GM23248 (cell line): Measurements from ENCODE around the gene SYNE3. TPM values are rescaled to one million over a fixed set of nuclear protein-coding genes. Genes with fewer than 3 reads are reported as not detected.
A peak's percentile ranks its signal among the peaks of the same experiment; 100 is the strongest.

Source experiments
- DNase-seq: peaks from one replicate; pipeline ENCODE4 v3.0.0-alpha.2; 2015
- H2AFZ ChIP-seq: fragments of 200-600 bp; sonication (generic); 2 replicates; pipeline ENCODE4 v1.6.1; 2016; ENCODE audit warnings: antibody characterized with exemption
- H3F3A ChIP-seq: fragments of 200-600 bp; sonication (generic); 2 replicates; pipeline ENCODE4 v1.6.1; 2016; ENCODE audit warnings: mild to moderate bottlenecking, antibody characterized with exemption, mixed run types; ENCODE audit not compliant: insufficient read depth
- H3K27ac ChIP-seq: fragments of 200-600 bp; sonication (generic); 2 replicates; pipeline ENCODE4 v1.5.1; 2016; ENCODE audit warnings: mild to moderate bottlenecking
- H3K27me3 ChIP-seq: fragments of 200-600 bp; sonication (generic); replicated peaks from 2 replicates; pipeline ENCODE4 v1.6.1; 2016; ENCODE audit warnings: mild to moderate bottlenecking; ENCODE audit not compliant: insufficient read depth
- H3K36me3 ChIP-seq: fragments of 200-600 bp; sonication (generic); 2 replicates; pipeline ENCODE4 v1.6.1; 2016; ENCODE audit warnings: low read depth, mild to moderate bottlenecking
- H3K4me1 ChIP-seq: fragments of 200-600 bp; sonication (generic); 2 replicates; pipeline ENCODE4 v1.6.1; 2016; ENCODE audit warnings: mild to moderate bottlenecking; ENCODE audit not compliant: insufficient read depth
- H3K4me2 ChIP-seq: fragments of 200-600 bp; sonication (generic); one replicate; pipeline ENCODE4 v1.6.1; 2016; ENCODE audit warnings: mild to moderate bottlenecking; ENCODE audit not compliant: unreplicated experiment
- H3K4me3 ChIP-seq: fragments of 200-600 bp; sonication (generic); 2 replicates; pipeline ENCODE4 v1.5.1; 2016; ENCODE audit warnings: mild to moderate bottlenecking
- H3K79me2 ChIP-seq: fragments of 200-600 bp; sonication (generic); 2 replicates; pipeline ENCODE4 v1.6.1; 2016; ENCODE audit warnings: mild to moderate bottlenecking; ENCODE audit not compliant: insufficient read depth
- H3K9ac ChIP-seq: fragments of 200-600 bp; sonication (generic); 2 replicates; pipeline ENCODE4 v1.6.1; 2016; ENCODE audit warnings: mild to moderate bottlenecking
- H3K9me2 ChIP-seq: fragments of 200-600 bp; sonication (generic); 2 replicates; pipeline ENCODE4 v1.6.1; 2016; ENCODE audit warnings: mixed run types, mild to moderate bottlenecking, moderate library complexity; ENCODE audit not compliant: insufficient read depth
- H3K9me3 ChIP-seq: fragments of 200-600 bp; sonication (generic); one replicate; pipeline ENCODE4 v1.6.1; 2017; ENCODE audit warnings: low read depth
- H4K20me1 ChIP-seq: fragments of 200-600 bp; sonication (generic); 2 replicates; pipeline ENCODE4 v1.6.0; 2016; ENCODE audit not compliant: insufficient read depth
- EZH2 ChIP-seq: fragments of 200-600 bp; sonication (generic); IDR thresholded peaks from 2 replicates; pipeline ENCODE4 v1.6.1; 2018; ENCODE audit warnings: antibody characterized with exemption, mild to moderate bottlenecking; ENCODE audit not compliant: insufficient read depth, poor library complexity, severe bottlenecking
- EZH2phosphoT487 ChIP-seq: fragments of 200-600 bp; sonication (generic); IDR thresholded peaks from 2 replicates; pipeline ENCODE4 v1.6.1; 2018; ENCODE audit warnings: antibody characterized with exemption, moderate library complexity, mild to moderate bottlenecking, low read depth; ENCODE audit not compliant: insufficient read depth
- WGBS, 2 experiments: methylation state at CpG; one replicate each; pipeline ENCODE4 v1.1.6; 2015 to 2017; ENCODE audit warnings: low lambda C conversion rate in 2 of 2, low coverage in 1 of 2; ENCODE audit errors: missing lambda C conversion rate in 2 of 2; 5-methylcytosine and 5-hydroxymethylcytosine counted together
- in situ Hi-C: fragments of 300-500 bp; cut with MboI; formaldehyde crosslinking; loops from 2 replicates; pipeline ENCODE4 v1.15.0; 2020
- polyA plus RNA-seq: library from polyadenylated mRNA; unstranded; fragments of >200 nt; fragmentation: Nextera tagmentation; extraction: Ambion mirVana; gene quantifications from 2 replicates; pipeline ENCODE4 v1.2.1, GENCODE V29; 2016
- total RNA-seq: library from RNA; depleted of rRNA; stranded (reverse); fragments of >200 nt; shearing (Covaris generic); gene quantifications from 2 replicates; pipeline ENCODE4 v1.2.3, GENCODE V29; 2014

The SYNE3 gene
- total and polyA plus RNA-seq, 2 experiments from 2014 or later = 1.2 to 4.8 TPM

GRCh38 chr14:95547272-95547625 lies 30.8 kb upstream of the SYNE3 start:
- TF ChIP-seq EZH2phosphoT487 (no peak), EZH2 (no peak)
- 86 to 89% methylated on average over 5 of the region's 5 CpGs for WGBS, 2 experiments
- peaks cover 26% of the 10 kb centered on the region for H3K79me2 ChIP-seq
- H2AFZ ChIP-seq = no peak overlapping the region
- in situ Hi-C loops = loop anchor here (25.0 kb wide), 1 partner anchor 740 kb away; no protein-coding TSS in a partner anchor
- peaks cover 3% of the 10 kb centered on the region; the same call in 1 of the 2 replicates for H3K36me3 ChIP-seq
- H3K4me2 ChIP-seq = no peak overlapping the region
- H3K4me1 ChIP-seq = peaks cover 13% of the 10 kb centered on the region
- no peaks in the 10 kb centered on the region for H4K20me1 ChIP-seq
- no peak overlapping the region for H3K4me3 ChIP-seq
- H3K9me3 ChIP-seq = no peaks in the 10 kb centered on the region
- no peaks in the 10 kb centered on the region for H3K9me2 ChIP-seq
- no peak overlapping the region for H3K27ac ChIP-seq
- no peak overlapping the region for H3K9ac ChIP-seq
- DNase-seq = no peak
- H3K27me3 ChIP-seq = no peaks in the 10 kb centered on the region
- peaks cover 19% of the 10 kb centered on the region for H3F3A ChIP-seq

DNA sequence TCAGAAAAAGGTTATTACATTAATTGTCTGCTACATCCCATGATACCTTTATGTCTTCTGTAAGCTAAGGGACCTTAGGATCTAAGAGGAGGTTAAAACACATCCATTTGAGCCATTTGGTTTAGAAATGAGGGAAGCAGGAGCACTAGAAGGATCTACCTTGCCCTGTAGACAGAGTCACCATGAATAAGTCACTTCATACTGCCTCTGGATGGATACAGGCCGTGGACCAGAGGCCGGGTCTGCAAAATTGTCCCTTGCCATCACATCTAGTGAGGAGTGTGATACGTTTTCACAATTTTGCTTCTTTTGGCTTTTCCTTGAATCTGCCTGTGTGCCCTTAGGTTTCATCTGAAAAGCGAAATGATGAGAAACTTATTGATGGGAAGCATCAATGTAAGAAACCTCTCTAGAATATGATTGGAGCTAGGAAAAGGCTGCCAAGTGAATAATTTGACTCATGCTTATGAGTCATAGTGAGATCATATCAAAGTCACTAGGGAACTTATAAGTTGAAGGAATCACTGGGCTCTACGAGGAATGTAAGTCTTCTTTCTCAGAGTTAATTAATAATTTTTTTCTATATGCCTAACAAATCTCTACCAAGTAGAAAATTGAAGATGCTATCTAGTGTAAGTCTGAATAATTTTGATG lies 29.2 kb upstream of the SYNE3 start:
- H3K4me2 ChIP-seq = no peak overlapping the region
- H3K36me3 ChIP-seq = peaks cover 3% of the 10 kb centered on the region; the same call in 1 of the 2 replicates
- H3K9me2 ChIP-seq = no peaks in the 10 kb centered on the region
- no peak overlapping the region for H3K9ac ChIP-seq
- H3K79me2 ChIP-seq = peaks cover 42% of the 10 kb centered on the region
- peak overlapping the region; percentile 33; the same call in 1 of the 2 replicates for H3K27ac ChIP-seq
- in situ Hi-C loops = loop anchor here (25.0 kb wide), 1 partner anchor 742 kb away; no protein-coding TSS in a partner anchor
- H3F3A ChIP-seq = peaks cover 19% of the 10 kb centered on the region
- TF ChIP-seq EZH2phosphoT487 = no peak
- TF ChIP-seq EZH2 = no peak
- DNase-seq = peak; percentile 89
- H4K20me1 ChIP-seq = peaks cover 4% of the 10 kb centered on the region; the same call in 1 of the 2 replicates
- no peaks in the 10 kb centered on the region for H3K27me3 ChIP-seq
- peaks cover 13% of the 10 kb centered on the region for H3K4me1 ChIP-seq
- WGBS, 2 experiments = 60 to 62% methylated on average over 5 of the region's 5 CpGs
- no peaks in the 10 kb centered on the region for H3K9me3 ChIP-seq
- no peak overlapping the region for H3K4me3 ChIP-seq
- H2AFZ ChIP-seq = no peak overlapping the region

DNA sequence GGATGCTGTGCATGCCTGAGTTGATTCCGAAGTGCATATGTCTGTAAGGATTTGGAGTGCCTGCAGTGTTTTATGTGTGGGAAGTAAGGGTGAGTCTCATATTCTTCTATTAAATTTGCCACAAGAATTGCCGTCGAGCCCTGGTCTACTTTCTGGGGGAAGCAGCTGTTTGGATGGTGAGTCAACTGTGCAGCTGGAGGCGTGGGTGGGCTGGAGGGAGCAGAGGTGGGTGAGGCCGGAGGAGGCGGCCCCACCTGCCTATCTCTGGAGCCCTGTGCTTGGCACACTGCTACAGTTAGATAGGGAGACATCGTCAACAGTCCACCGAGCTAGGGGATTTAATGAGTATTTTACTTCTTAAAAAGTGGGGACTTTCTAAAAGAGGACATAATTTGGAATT lies 28.1 kb upstream of the SYNE3 start:
- no peak for DNase-seq
- Histone ChIP-seq H3K9ac (no peak overlapping the region), H3K79me2 (peaks cover 53% of the 10 kb centered on the region), H3K27ac (no peak overlapping the region), H3K36me3 (peaks cover 3% of the 10 kb centered on the region; the same call in 1 of the 2 replicates), H3K4me1 (peaks cover 13% of the 10 kb centered on the region), H3K4me2 (no peak overlapping the region), H3K9me2 (no peaks in the 10 kb centered on the region), H4K20me1 (peaks cover 11% of the 10 kb centered on the region; the same call in 1 of the 2 replicates), H3K9me3 (no peaks in the 10 kb centered on the region), H3K4me3 (no peak overlapping the region), H2AFZ (no peak overlapping the region), H3K27me3 (no peaks in the 10 kb centered on the region), H3F3A (peaks cover 19% of the 10 kb centered on the region)
- in situ Hi-C loops = loop anchor here (25.0 kb wide), 1 partner anchor 743 kb away; no protein-coding TSS in a partner anchor
- no peak for TF ChIP-seq EZH2phosphoT487
- TF ChIP-seq EZH2 = no peak
- WGBS, 2 experiments = 78 to 81% methylated on average over 8 of the region's 8 CpGs

DNA sequence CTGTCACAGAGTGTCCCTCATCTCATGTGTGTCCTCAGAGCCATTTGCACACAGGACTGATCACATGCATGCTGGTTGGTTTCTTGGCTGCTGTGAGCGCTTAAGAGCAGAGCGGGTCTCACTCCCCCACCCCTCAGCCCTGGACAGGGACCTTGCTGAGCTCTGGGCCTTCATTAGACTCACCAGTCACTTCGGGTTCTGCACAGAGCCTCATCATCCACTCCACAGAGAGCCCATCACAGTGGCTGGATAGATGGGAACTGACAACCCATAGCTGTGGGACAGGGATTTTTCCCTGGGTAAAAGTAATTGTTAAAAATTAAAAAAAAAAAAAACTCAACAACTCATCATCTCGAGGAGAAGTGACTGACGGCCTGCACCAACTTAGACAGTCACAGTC lies 26.6 kb upstream of the SYNE3 start:
- in situ Hi-C loops = loop anchor here (25.0 kb wide), 1 partner anchor 744 kb away; no protein-coding TSS in a partner anchor
- WGBS, 2 experiments = 95 to 96% methylated on average over 5 of the region's 5 CpGs

More for the DNA sequence above, 26.6 kb upstream of the SYNE3 start:
- no peak overlapping the region for H3K4me2 ChIP-seq
- no peak for DNase-seq
- H3K27ac ChIP-seq = no peak overlapping the region
- no peak overlapping the region for H3K4me3 ChIP-seq
- peaks cover 19% of the 10 kb centered on the region for H3F3A ChIP-seq
- peaks cover 13% of the 10 kb centered on the region for H3K4me1 ChIP-seq
- TF ChIP-seq EZH2 (no peak), EZH2phosphoT487 (no peak)
- no peak overlapping the region for H3K9ac ChIP-seq
- peaks cover 11% of the 10 kb centered on the region; the same call in 1 of the 2 replicates for H4K20me1 ChIP-seq
- H2AFZ ChIP-seq = no peak overlapping the region
- H3K9me2 ChIP-seq = no peaks in the 10 kb centered on the region
- peaks cover 68% of the 10 kb centered on the region for H3K79me2 ChIP-seq
- peaks cover 3% of the 10 kb centered on the region; the same call in 1 of the 2 replicates for H3K36me3 ChIP-seq
- no peaks in the 10 kb centered on the region for H3K27me3 ChIP-seq
- H3K9me3 ChIP-seq = no peaks in the 10 kb centered on the region
